ENCODE data around the gene OR51B5. TPM values are rescaled to one million over a fixed set of nuclear protein-coding genes. Genes with fewer than 3 reads are reported as not detected.

The OR51B5 gene
- polyA plus RNA-seq, 1 of the 3 experiments (the other 2 are of a cell fraction): 0.15 TPM

GRCh38 chr11:5324197-5324596 lies 19.1 kb downstream of the OR51B5 start, which contains the start of gene OR51B2:
TSS of gene OR51B2 (minus strand) at chr11:5324297. CDS start at chr11:5324297, 0 bp downstream.
- TF ChIP-seq NRF1 (IDR thresholded peaks at IDR 0.05; ENCODE audit: low read depth, low read length) (no peak), MEF2A (IDR thresholded peaks at IDR 0.05; ENCODE audit: borderline replicate concordance, low read depth) (no peak), FOXJ3 (CRISPR knock-in tag; IDR thresholded peaks at IDR 0.05) (no peak), PBX3 (IDR thresholded peaks at IDR 0.05) (no peak), USF1 (IDR thresholded peaks at IDR 0.05; ENCODE audit: borderline replicate concordance, low read depth) (no peak), TCF12 (IDR thresholded peaks at IDR 0.05) (no peak), SIN3A (IDR thresholded peaks at IDR 0.05; ENCODE audit: borderline replicate concordance, low read depth, low read length) (no peak), REST (IDR thresholded peaks at IDR 0.05; ENCODE audit: low read depth, low read length) (no peak), MAX (IDR thresholded peaks at IDR 0.05; ENCODE audit: low read depth) (no peak), RXRA (IDR thresholded peaks at IDR 0.05; ENCODE audit: borderline replicate concordance, low read depth) (no peak), MXI1 (IDR thresholded peaks at IDR 0.05; ENCODE audit: low read depth, low read length) (no peak), EP300 (IDR thresholded peaks at IDR 0.05; ENCODE audit: borderline replicate concordance in 1 of 2, low read depth in 1 of 2, low read length in 1 of 2) (no peak)
- TF ChIP-seq, protein P1, sequence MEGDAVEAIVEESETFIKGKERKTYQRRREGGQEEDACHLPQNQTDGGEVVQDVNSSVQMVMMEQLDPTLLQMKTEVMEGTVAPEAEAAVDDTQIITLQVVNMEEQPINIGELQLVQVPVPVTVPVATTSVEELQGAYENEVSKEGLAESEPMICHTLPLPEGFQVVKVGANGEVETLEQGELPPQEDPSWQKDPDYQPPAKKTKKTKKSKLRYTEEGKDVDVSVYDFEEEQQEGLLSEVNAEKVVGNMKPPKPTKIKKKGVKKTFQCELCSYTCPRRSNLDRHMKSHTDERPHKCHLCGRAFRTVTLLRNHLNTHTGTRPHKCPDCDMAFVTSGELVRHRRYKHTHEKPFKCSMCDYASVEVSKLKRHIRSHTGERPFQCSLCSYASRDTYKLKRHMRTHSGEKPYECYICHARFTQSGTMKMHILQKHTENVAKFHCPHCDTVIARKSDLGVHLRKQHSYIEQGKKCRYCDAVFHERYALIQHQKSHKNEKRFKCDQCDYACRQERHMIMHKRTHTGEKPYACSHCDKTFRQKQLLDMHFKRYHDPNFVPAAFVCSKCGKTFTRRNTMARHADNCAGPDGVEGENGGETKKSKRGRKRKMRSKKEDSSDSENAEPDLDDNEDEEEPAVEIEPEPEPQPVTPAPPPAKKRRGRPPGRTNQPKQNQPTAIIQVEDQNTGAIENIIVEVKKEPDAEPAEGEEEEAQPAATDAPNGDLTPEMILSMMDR (IDR thresholded peaks at IDR 0.05): no peak
- TF ChIP-seq, protein P2, sequence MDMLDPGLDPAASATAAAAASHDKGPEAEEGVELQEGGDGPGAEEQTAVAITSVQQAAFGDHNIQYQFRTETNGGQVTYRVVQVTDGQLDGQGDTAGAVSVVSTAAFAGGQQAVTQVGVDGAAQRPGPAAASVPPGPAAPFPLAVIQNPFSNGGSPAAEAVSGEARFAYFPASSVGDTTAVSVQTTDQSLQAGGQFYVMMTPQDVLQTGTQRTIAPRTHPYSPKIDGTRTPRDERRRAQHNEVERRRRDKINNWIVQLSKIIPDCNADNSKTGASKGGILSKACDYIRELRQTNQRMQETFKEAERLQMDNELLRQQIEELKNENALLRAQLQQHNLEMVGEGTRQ (IDR thresholded peaks at IDR 0.05; ENCODE audit: borderline replicate concordance, low read depth, low read length): no peak
- CTCF ChIA-PET: no interaction called here
- Histone ChIP-seq H3K9me2 (no peaks in the 10 kb centered on the region), H3K4me3 (ENCODE audit: low read depth in 2 of 2, low read length in 1 of 2) (no peak within 1 kb of the TSS), H3K79me2 (ENCODE audit: insufficient read depth) (no peaks in the 10 kb centered on the region), H3K36me3 (replicated peaks in 1 of 2; ENCODE audit: control insufficient read depth in 1 of 2, insufficient read depth in 2 of 2, low read length in 1 of 2) (no peaks in the 10 kb centered on the region), H4K20me1 (ENCODE audit: insufficient read depth) (no peaks in the 10 kb centered on the region), H3F3A (replicated peaks; ENCODE audit: insufficient read depth) (no peaks in the 10 kb centered on the region), H3K4me2 (no peak within 1 kb of the TSS), H3K4me1 (ENCODE audit: control insufficient read depth in 1 of 2, insufficient read depth in 2 of 2, low read depth in 1 of 2, low read length in 1 of 2) (no peaks in the 10 kb centered on the region), H3K9me3 (no peaks in the 10 kb centered on the region), H3K27me3 (ENCODE audit: insufficient read depth) (peaks cover 7% of the 10 kb centered on the region; the same call in 1 of the 2 replicates), H3K27ac (ENCODE audit: low read depth in 2 of 2, low read length in 1 of 2) (no peak within 1 kb of the TSS), H2AFZ (ENCODE audit: low read depth) (no peak within 1 kb of the TSS), H3K9ac (no peak within 1 kb of the TSS)
- POLR2A ChIA-PET: no interaction called here
- 8% methylated on average over 3 of the region's 3 CpGs for WGBS (ENCODE audit: low lambda C conversion rate)
- DNase-seq: no peak

Data from SK-N-SH (cell line).